SK-N-MC (cell line): ENCODE results near the gene RUNX1.

Experiments
- EZH2 ChIP-seq: fragments of 200-600 bp; sonication (generic); IDR thresholded peaks from one replicate; pipeline ENCODE4 v1.6.1; 2017; ENCODE audit warnings: antibody characterized with exemption
- POLR2AphosphoS5 ChIP-seq: IDR thresholded peaks from 2 replicates; pipeline ENCODE4 v1.6.1; 2012; ENCODE audit warnings: mild to moderate bottlenecking, low read depth, low read length, borderline replicate concordance

DNA sequence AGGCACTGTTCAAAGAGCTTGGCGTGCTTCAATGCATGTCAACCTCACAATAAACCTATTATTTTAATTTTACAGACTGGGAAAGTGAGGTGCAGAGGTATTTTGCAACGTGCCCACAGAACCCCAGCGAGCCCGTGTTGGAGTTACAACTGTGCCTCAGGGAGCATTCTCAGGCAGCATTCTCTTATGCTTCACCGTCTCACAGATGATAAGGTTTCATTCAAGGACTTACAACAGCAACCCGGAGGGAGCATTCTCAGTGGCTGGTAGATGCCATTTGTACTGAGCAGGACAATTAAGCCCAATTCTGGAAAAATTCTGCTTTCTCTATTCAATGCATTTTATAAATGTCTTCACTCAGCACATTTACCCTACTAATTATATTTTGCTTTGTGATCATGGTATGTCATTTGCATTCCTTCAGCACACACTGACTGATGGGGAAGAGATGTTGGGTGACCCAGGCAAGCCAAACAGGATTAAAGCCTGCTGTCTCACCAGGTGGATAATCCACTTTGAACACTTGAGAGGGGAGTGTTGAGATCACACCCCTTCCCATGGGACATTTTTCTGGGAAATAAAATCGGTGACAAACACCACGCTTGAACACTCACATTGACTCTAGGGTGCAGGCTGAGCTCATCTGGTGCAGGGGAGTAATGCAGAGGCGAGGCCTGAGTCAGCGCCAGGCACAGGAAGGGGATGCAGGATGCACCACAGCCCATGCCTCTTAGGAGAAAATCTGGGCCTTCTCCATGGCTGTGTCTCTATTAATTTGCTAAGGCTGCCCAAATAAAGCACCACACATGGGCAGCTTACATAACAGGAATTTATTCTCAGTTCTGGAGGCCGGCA is 266.4 kb downstream of the RUNX1 start:
- TF ChIP-seq POLR2AphosphoS5 (no peak), EZH2 (no peak)
